ENCODE results near the gene ZNF100.
"Not testable (repeated sequence)": the region's sequence is repeated elsewhere in the genome, so short reads cannot be mapped to it uniquely, and the experiment has no call there.

The ZNF100 gene

DNA sequence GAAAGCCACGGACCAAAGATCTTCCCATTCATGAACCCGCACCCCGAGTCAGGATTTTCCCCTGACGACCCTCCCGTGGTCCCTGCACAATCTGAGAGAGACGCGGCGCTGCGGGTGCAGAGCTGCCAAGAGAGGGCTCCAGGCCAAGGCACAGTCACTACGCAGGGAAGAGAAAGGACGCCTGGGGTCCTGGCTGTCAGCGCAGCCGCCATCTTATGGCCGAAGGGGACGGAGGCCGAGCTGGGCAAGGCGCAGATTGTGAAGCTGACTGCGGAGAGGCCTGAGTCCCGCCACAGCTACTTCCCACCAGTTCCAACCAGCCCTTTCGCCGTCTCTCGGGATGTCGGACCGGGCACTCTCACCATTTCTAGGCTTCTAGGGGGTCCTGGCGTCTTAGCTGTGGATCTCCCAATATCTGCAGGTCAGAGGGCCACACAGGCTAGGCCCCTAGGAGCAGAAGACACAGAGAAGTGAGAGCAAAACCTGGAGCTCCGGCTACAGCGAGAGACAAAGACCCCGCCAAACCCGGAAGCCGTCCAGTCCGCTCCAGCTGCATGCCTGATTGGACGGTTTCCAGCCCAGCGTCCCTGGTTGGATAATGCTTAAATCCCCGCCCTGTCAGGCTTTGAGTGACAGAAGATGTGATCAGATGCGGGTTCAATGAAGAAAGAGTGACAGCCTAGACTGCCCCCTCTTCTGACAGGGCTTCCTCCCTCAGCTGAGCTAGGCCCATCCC is at the start of gene ZNF100:
Gene ZNF100, minus strand, starts transcription at position 515 of the 736 bp plus-strand sequence. Its CDS starts 150 bp downstream, at position 365.
- DNase-seq (ENCODE audit: extremely low read depth, low read depth) = peak; percentile 76
- TF ChIP-seq, protein P1, sequence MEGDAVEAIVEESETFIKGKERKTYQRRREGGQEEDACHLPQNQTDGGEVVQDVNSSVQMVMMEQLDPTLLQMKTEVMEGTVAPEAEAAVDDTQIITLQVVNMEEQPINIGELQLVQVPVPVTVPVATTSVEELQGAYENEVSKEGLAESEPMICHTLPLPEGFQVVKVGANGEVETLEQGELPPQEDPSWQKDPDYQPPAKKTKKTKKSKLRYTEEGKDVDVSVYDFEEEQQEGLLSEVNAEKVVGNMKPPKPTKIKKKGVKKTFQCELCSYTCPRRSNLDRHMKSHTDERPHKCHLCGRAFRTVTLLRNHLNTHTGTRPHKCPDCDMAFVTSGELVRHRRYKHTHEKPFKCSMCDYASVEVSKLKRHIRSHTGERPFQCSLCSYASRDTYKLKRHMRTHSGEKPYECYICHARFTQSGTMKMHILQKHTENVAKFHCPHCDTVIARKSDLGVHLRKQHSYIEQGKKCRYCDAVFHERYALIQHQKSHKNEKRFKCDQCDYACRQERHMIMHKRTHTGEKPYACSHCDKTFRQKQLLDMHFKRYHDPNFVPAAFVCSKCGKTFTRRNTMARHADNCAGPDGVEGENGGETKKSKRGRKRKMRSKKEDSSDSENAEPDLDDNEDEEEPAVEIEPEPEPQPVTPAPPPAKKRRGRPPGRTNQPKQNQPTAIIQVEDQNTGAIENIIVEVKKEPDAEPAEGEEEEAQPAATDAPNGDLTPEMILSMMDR (IDR thresholded peaks at IDR 0.05; ENCODE audit: low read depth, low read length) = no peak

DNA sequence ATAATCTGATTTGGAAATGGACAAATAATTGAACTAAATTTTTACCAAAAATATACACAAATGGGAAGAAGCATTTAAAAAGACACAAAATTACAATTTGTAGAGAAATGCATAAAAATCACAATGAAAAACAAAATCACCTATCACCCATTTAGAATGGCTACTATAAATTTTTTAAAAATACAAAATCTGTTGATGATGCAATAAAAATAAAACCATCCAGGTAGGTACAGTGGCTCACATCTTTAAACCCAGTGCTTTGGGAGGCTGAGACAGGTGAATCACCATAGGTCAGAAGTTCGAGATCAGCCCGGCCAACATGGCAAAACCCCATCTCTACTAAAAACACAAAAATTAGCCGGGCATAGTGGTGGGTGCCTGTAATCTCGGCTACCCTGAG is 45.1 kb upstream of the ZNF100 start:
- no peak for DNase-seq (ENCODE audit: extremely low read depth, low read depth)
- TF ChIP-seq, protein P1 (IDR thresholded peaks at IDR 0.05; ENCODE audit: low read depth, low read length) = no peak

DNA sequence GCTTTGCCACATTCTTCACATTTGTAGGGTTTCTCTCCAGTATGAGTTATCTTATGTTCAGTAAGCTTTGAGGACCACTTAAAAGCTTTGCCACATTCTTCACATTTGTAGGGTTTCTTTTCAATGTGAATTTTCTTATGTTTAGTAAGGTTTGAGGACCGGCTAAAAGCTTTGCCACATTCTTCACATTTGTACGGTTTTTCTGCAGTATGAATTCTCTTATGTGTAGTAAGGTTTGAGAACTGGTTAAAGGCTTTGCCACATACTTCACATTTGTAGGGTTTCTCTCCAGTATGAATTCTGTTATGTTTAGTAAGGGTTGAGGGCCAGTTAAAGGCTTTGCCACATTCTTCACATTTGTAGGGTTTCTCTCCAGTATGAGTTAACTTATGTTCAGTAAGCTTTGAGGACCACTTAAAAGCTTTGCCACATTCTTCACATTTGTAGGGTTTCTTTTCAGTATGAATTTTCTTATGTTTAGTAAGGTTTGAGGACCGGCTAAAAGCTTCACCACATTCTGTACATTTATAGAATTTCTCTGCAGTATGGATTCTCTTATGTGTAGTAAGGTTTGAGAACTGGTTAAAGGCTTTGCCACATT is 41.1 kb upstream of the ZNF100 start:
- DNase-seq (ENCODE audit: extremely low read depth, low read depth) = not testable (repeated sequence)

DNA sequence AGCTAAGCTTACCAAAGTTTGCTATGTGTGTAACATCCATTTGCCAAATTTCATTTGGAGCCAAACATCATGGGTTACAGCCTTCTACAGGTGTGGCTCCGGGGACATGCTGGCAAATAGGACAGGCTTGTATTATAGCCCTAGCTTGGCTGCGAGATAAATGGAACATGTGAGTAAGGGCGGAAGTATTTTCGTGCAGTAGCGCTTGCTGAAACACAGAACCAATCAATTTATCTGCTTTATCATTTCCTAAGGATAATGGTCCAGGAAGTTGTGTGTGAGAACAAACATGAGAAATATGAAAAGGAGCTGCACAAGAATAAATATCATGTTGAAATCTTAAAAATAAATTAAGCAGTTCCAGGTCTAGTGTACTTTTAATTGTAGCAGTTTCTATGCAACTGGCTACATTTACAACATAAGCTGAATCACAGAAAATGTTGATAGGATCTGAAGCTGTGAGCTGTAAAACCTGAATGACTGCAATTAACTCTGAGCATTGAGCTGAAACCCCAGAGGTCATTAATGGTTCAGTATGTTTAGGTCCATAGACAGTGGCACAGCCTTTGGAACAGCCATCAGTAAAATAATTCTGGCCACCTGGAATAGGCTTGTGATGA is 22.2 kb upstream of the ZNF100 start:
- TF ChIP-seq, protein P1 (IDR thresholded peaks at IDR 0.05; ENCODE audit: low read depth, low read length) = no peak
- no peak for DNase-seq (ENCODE audit: extremely low read depth, low read depth)

DNA sequence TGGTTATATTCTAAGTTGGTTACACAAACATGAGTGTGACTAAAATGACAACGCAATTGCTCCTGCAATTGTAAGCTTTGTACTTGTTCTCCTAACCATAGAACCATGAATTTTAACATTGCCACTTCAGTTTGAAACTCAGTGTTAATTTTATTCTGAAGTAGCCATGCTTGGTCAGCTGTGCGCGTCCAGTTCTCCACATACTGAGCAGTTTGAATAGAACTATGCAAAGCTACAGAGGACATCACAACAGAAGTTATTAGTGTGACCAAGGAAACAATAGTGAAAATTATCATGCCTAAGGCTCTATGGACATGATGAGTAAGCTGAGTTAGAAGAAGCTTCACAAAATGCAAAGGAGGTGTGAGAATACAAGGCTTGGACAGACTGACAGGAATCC is 19.6 kb upstream of the ZNF100 start:
- TF ChIP-seq, protein P1 (IDR thresholded peaks at IDR 0.05; ENCODE audit: low read depth, low read length) = no peak
- DNase-seq (ENCODE audit: extremely low read depth, low read depth) = no peak

DNA sequence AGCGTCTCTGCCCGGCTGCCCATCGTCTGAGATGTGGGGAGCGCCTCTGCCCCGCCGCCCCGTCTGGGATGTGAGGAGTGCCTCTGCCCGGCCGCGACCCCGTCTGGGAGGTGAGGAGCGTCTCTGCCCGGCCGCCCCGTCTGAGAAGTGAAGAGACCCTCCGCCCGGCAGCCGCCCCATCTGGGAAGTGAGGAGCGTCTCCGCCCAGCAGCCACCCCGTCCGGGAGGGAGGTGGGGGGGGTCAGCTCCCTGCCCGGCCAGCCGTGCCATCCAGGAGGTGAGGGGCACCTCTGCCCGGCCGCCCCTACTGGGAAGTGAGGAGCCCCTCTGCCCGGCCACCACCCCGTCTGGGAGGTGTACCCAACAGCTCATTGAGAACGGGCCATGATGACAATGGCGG is 8.4 kb upstream of the ZNF100 start:
- not testable (repeated sequence) for DNase-seq (ENCODE audit: extremely low read depth, low read depth)

DNA sequence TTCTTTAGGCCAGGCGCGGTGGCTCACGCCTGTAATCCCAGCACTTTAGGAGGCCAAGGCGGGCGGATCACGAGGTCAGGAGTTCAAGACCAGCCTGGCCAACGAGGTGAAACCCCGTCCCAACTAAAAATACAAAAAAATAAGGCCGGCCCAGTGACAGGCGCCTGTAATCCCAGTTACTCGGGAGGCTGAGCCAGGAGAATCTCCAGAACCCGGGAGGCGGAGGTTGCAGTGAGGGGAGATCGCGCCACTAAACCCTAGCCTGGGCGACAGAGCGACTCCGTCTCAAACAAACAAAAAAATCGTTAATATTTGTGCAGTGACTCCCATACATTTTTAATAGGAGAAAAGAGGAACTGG is 694 bp downstream of the ZNF100 start:
- DNase-seq (ENCODE audit: extremely low read depth, low read depth) = not testable (repeated sequence)

DNA sequence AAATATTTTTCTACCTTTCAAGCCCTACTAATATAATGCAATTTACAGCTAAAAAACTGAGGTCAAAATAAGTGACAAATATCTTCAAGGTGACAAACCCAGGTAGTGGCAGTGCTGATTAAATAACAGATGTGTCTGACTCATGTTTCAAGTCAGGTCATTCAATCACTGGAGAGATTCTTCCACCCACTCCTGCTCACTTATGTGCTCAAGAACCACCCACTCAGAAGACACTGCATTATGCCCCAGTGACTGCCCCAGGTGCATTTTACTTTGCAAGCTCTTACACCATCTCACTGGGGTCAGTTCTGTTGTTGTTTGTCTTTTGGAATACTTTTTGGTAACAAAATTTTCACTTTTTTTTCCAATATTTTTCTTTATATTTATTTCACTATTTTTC is 2.2 kb downstream of the ZNF100 start:
- TF ChIP-seq, protein P1 (IDR thresholded peaks at IDR 0.05; ENCODE audit: low read depth, low read length) = no peak
- DNase-seq (ENCODE audit: extremely low read depth, low read depth) = no peak

DNA sequence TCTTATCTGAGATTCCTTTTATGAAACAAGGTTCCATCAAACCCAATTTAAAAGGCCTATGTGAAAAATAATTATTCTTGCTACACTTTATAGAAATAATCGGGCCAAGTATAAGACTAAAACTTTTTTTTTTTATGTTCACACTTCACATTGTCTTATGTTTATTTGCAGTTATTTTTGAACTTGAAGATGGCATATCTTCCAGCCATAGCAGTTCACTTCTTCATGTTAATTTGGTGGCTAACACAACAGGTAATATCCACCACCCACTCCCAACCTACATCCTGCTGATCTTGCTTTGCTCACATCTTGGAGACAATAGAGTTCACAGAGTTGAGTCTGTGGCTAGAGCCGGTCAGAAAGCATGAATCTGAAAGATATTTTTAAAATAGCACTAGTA is 5.8 kb downstream of the ZNF100 start:
- not testable (repeated sequence) for DNase-seq (ENCODE audit: extremely low read depth, low read depth)
